H9 (cell line): ENCODE measurements around the gene PPIH. TPM values are rescaled to one million over a fixed set of nuclear protein-coding genes. Genes with fewer than 3 reads are reported as not detected.

ENCODE experiments used
- DNase-seq: peaks from one replicate; pipeline ENCODE4 v3.0.0-alpha.2; 2017
- H2AFZ ChIP-seq: one replicate; pipeline ENCODE4 v1.6.1; 2013; ENCODE audit warnings: mild to moderate bottlenecking, low read length, control low read depth, moderate library complexity
- H2AK5ac ChIP-seq: 2 replicates; pipeline ENCODE4 v1.6.1; 2013; ENCODE audit warnings: low read length, control low read depth, mixed read lengths; ENCODE audit not compliant: insufficient read length
- H2BK120ac ChIP-seq: one replicate; pipeline ENCODE4 v1.6.1; 2013; ENCODE audit warnings: low read depth, mild to moderate bottlenecking, low read length, control low read depth, inconsistent platforms; ENCODE audit not compliant: poor library complexity, severe bottlenecking
- H2BK12ac ChIP-seq: 2 replicates; pipeline ENCODE4 v1.6.1; 2013; ENCODE audit warnings: low read length, control low read depth, mixed read lengths, low read depth; ENCODE audit not compliant: insufficient read length
- H2BK15ac ChIP-seq: 2 replicates; pipeline ENCODE4 v1.6.1; 2013; ENCODE audit warnings: low read depth, low read length, control low read depth
- H2BK20ac ChIP-seq: one replicate; pipeline ENCODE4 v1.6.1; 2013; ENCODE audit warnings: low read depth, mild to moderate bottlenecking, low read length, control low read depth, inconsistent platforms; ENCODE audit not compliant: poor library complexity, severe bottlenecking
- H2BK5ac ChIP-seq: 2 replicates; pipeline ENCODE4 v1.6.1; 2013; ENCODE audit warnings: low read length, control low read depth, mixed read lengths; ENCODE audit not compliant: insufficient read length
- H3K14ac ChIP-seq: 2 replicates; pipeline ENCODE4 v1.6.1; 2013; ENCODE audit warnings: low read length, control low read depth; ENCODE audit not compliant: insufficient read depth
- H3K18ac ChIP-seq: 2 replicates; pipeline ENCODE4 v1.6.1; 2013; ENCODE audit warnings: low read depth, mild to moderate bottlenecking, mixed read lengths, low read length, control low read depth; ENCODE audit not compliant: insufficient read length
- H3K23ac ChIP-seq: 2 replicates; pipeline ENCODE4 v1.6.1; 2013; ENCODE audit warnings: low read length, control low read depth, mixed read lengths, low read depth; ENCODE audit not compliant: insufficient read length
- H3K23me2 ChIP-seq: 2 replicates; pipeline ENCODE4 v1.6.1; 2013; ENCODE audit warnings: low read depth, mild to moderate bottlenecking, mixed read lengths, low read length, control low read depth; ENCODE audit not compliant: insufficient read length, poor library complexity, severe bottlenecking
- H3K27ac ChIP-seq: 2 replicates; pipeline ENCODE4 v1.5.1; 2013; ENCODE audit warnings: low read length, control low read depth, mixed read lengths, low read depth; ENCODE audit not compliant: insufficient read length
- H3K27me3 ChIP-seq: 2 replicates; pipeline ENCODE4 v1.6.1; 2013; ENCODE audit warnings: low read length, control low read depth, inconsistent platforms; ENCODE audit not compliant: insufficient read depth
- H3K4ac ChIP-seq: 2 replicates; pipeline ENCODE4 v1.6.1; 2013; ENCODE audit warnings: low read depth, mild to moderate bottlenecking, control low read depth, inconsistent platforms, low read length, moderate library complexity
- H3K4me1 ChIP-seq: 2 replicates; pipeline ENCODE4 v1.6.1; 2013; ENCODE audit warnings: low read length, control low read depth, inconsistent platforms; ENCODE audit not compliant: insufficient read depth
- H3K4me2 ChIP-seq: 2 replicates; pipeline ENCODE4 v1.6.1; 2013; ENCODE audit warnings: low read length, control low read depth, mixed read lengths; ENCODE audit not compliant: insufficient read length, insufficient read depth
- H3K56ac ChIP-seq: 2 replicates; pipeline ENCODE4 v1.6.1; 2013; ENCODE audit warnings: low read depth, mild to moderate bottlenecking, mixed read lengths, low read length, control low read depth; ENCODE audit not compliant: insufficient read length
- H3K79me1 ChIP-seq: 2 replicates; pipeline ENCODE4 v1.6.1; 2013; ENCODE audit warnings: low read depth, mild to moderate bottlenecking, moderate library complexity, low read length, control low read depth, inconsistent platforms; ENCODE audit not compliant: insufficient read depth, poor library complexity, severe bottlenecking
- H3K79me2 ChIP-seq: 2 replicates; pipeline ENCODE4 v1.6.1; 2013; ENCODE audit warnings: low read length, control low read depth, inconsistent platforms; ENCODE audit not compliant: insufficient read depth
- H3K9ac ChIP-seq: 2 replicates; pipeline ENCODE4 v1.6.1; 2013; ENCODE audit warnings: low read length, control low read depth, mixed read lengths; ENCODE audit not compliant: insufficient read length; ENCODE audit errors: extremely low read depth
- H3K9me3 ChIP-seq: one replicate; pipeline ENCODE4 v1.6.1; 2013; ENCODE audit warnings: low read depth, low read length, inconsistent platforms; ENCODE audit not compliant: control insufficient read depth
- H3T11ph ChIP-seq: one replicate; pipeline ENCODE4 v1.6.1; 2013; ENCODE audit warnings: mild to moderate bottlenecking, low read length, control low read depth, inconsistent platforms
- H4K20me1 ChIP-seq: one replicate; pipeline ENCODE4 v1.6.1; 2013; ENCODE audit not compliant: control insufficient read depth, insufficient read length, insufficient read depth
- H4K5ac ChIP-seq: 2 replicates; pipeline ENCODE4 v1.6.1; 2013; ENCODE audit warnings: low read depth, mild to moderate bottlenecking, mixed read lengths, low read length, control low read depth; ENCODE audit not compliant: insufficient read length
- H4K8ac ChIP-seq: replicated peaks from 2 replicates; pipeline ENCODE4 v1.6.1; 2013; ENCODE audit warnings: low read length, control low read depth, mixed read lengths, low read depth; ENCODE audit not compliant: insufficient read length
- H4K91ac ChIP-seq: 2 replicates; pipeline ENCODE4 v1.6.1; 2013; ENCODE audit warnings: low read depth, mild to moderate bottlenecking, moderate library complexity, mixed read lengths, low read length, control low read depth; ENCODE audit not compliant: insufficient read length
- H3K27ac Mint-ChIP-seq, 3 experiments: 2 replicates in 2 of 3; 3 replicates in 1 of 3; pipeline ENCODE4 v1.8.0; 2020 to 2021; ENCODE audit warnings: mixed read lengths in 3 of 3, mild to moderate bottlenecking in 1 of 3, moderate library complexity in 1 of 3
- H3K27me3 Mint-ChIP-seq: 2 replicates; pipeline ENCODE4 v1.8.0; 2021; ENCODE audit warnings: low read depth, mild to moderate bottlenecking, moderate library complexity, mixed read lengths
- H3K36me3 Mint-ChIP-seq, 3 experiments: 2 replicates in 2 of 3; 3 replicates in 1 of 3; pipeline ENCODE4 v1.8.0; 2020 to 2021; ENCODE audit warnings: low read depth in 3 of 3, mixed read lengths in 3 of 3; ENCODE audit not compliant: insufficient read depth in 1 of 3
- H3K4me1 Mint-ChIP-seq, 2 experiments: 2 replicates each; pipeline ENCODE4 v1.8.0; 2020; ENCODE audit warnings: mixed read lengths in 2 of 2
- H3K4me3 Mint-ChIP-seq, 2 experiments: 2 replicates in 1 of 2; 3 replicates in 1 of 2; pipeline ENCODE4 v1.8.0; 2020 to 2021; ENCODE audit warnings: mild to moderate bottlenecking in 2 of 2, mixed read lengths in 2 of 2, moderate library complexity in 1 of 2
- H3K9me3 Mint-ChIP-seq, 2 experiments: 2 replicates in 1 of 2; 3 replicates in 1 of 2; pipeline ENCODE4 v1.8.0; 2020; ENCODE audit warnings: mild to moderate bottlenecking in 2 of 2, mixed read lengths in 2 of 2, moderate library complexity in 1 of 2
- CTCF ChIP-seq: fragments of 200-600 bp; sonication (generic); conservative IDR thresholded peaks from 3 replicates; pipeline ENCODE4 v1.8.0; 2021; ENCODE audit warnings: antibody characterized with exemption, mild to moderate bottlenecking
- WGBS: extraction: QIAGEN DNeasy Blood & Tissue Kit; methylation state at CpG from one replicate; pipeline ENCODE4 v1.1.7; 2013; ENCODE audit warnings: missing lambda C conversion rate, low lambda C conversion rate, mixed read lengths; ENCODE audit not compliant: insufficient read length; ENCODE audit errors: extremely low coverage; 5-methylcytosine and 5-hydroxymethylcytosine counted together
- total RNA-seq: library from RNA; stranded (reverse); gene quantifications from 2 replicates; pipeline ENCODE4 v1.2.1, GENCODE V29; 2021

Gene PPIH
- total RNA-seq, 1 experiment from 2014 or later: 89.3 TPM

- no peak overlapping the region for H2BK20ac ChIP-seq
- no peaks in the 10 kb centered on the region for H3K79me2 ChIP-seq
- no peak overlapping the region for H3K56ac ChIP-seq
- Mint-ChIP-seq H3K4me1 (no peaks in the 10 kb centered on the region), H3K36me3 (no peaks in the 10 kb centered on the region), H3K27me3 (peaks cover 19% of the 10 kb centered on the region), H3K9me3 (no peaks in the 10 kb centered on the region; a peak in 1 of 5 replicates), H3K4me3 (no peak overlapping the region), H3K27ac (no peak overlapping the region)
- no peak overlapping the region for H2AK5ac ChIP-seq
- H2BK120ac ChIP-seq: no peak overlapping the region
- H2BK5ac ChIP-seq: no peak overlapping the region
- no peaks in the 10 kb centered on the region for H3K23me2 ChIP-seq
- no peak for TF ChIP-seq CTCF
- no peak overlapping the region for H2AFZ ChIP-seq
- H2BK15ac ChIP-seq: no peak overlapping the region
- H3K4me2 ChIP-seq: no peak overlapping the region
- DNase-seq: no peak
- no peak overlapping the region for H3K9ac ChIP-seq
- no peak overlapping the region for H3K14ac ChIP-seq
- H3T11ph ChIP-seq: no peak overlapping the region
- no peaks in the 10 kb centered on the region for H3K4me1 ChIP-seq
- no peak overlapping the region for H2BK12ac ChIP-seq
- H4K5ac ChIP-seq: no peak overlapping the region
- H3K23ac ChIP-seq: no peak overlapping the region
- H3K27me3 ChIP-seq: no peaks in the 10 kb centered on the region
- no peaks in the 10 kb centered on the region for H3K9me3 ChIP-seq
- H4K91ac ChIP-seq: no peak overlapping the region
- H4K8ac ChIP-seq: no peak overlapping the region
- WGBS: no CpG with 5 or more reads among the region's 2 CpGs
- no peak overlapping the region for H3K4ac ChIP-seq
- H3K79me1 ChIP-seq: no peaks in the 10 kb centered on the region
- no peak overlapping the region for H3K27ac ChIP-seq
- no peaks in the 10 kb centered on the region for H4K20me1 ChIP-seq
- no peak overlapping the region for H3K18ac ChIP-seq
Observed at GRCh38 chr1:42646056-42646455, 12.2 kb upstream of the PPIH start.
